ENCODE measurements around the gene RIPK1. TPM values are rescaled to one million over a fixed set of nuclear protein-coding genes. Genes with fewer than 3 reads are reported as not detected.

Gene RIPK1
- total and polyA plus RNA-seq, 2 donors (not counting 3 experiments of a cell fraction or from before 2014, with no cell fraction given), result 11.2 to 20.6 TPM

DNA sequence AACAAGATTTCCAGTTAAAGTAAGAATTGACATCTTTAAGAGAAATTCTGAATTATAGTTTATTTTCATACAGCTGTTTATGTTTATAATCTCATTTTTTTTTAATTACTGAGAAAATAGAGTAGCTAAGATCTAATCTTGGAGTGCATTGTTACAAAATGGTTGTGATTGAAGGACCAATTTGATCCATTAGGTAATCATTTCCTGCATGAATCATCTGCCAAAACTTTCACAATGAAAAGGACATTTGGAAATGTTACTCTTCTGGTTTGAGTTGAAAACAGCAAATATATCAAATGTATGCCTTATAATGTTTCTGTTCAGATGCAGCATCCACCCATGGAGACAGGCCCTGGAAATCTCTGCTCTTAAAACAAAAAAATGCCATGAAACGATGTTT, 70.0 kb downstream of the RIPK1 start:
- no TSS peak for BruUV-seq (replicated peaks)
- Histone ChIP-seq H3K4me1 (ENCODE audit: control insufficient read depth, extremely low read depth, insufficient read depth, low read length) (peaks cover 13% of the 10 kb centered on the region), H3K9me1 (replicated peaks; ENCODE audit: control insufficient read depth, extremely low read depth, insufficient read depth, low read length) (no peaks in the 10 kb centered on the region), H3K27me3 (ENCODE audit: control insufficient read depth in 2 of 2, insufficient read depth in 2 of 2, low read length in 2 of 2) (no peaks in the 10 kb centered on the region), H3K4me2 (ENCODE audit: insufficient read depth, low read length) (peak overlapping the region; percentile 34), H3K4me3 (replicated peaks in 1 of 3; ENCODE audit: insufficient read depth in 1 of 3, low read depth in 1 of 3, low read length in 3 of 3) (no peak overlapping the region), H3K79me2 (ENCODE audit: control insufficient read depth, insufficient read depth, low read length) (no peaks in the 10 kb centered on the region), H2AFZ (ENCODE audit: low read depth, low read length) (no peak overlapping the region), H3K36me3 (ENCODE audit: control insufficient read depth in 2 of 2, extremely low read depth in 1 of 2, insufficient read depth in 2 of 2, low read length in 2 of 2) (no peaks in the 10 kb centered on the region), H3K9me3 (replicated peaks; ENCODE audit: control insufficient read depth, insufficient read depth, low read length) (no peaks in the 10 kb centered on the region), H4K20me1 (replicated peaks; ENCODE audit: control insufficient read depth, extremely low read depth, insufficient read depth, low read length) (no peaks in the 10 kb centered on the region), H3K27ac (ENCODE audit: insufficient read depth, low read depth, low read length) (peak overlapping the region; percentile 72), H3K9ac (replicated peaks; ENCODE audit: extremely low read depth, insufficient read depth, low read length) (peak overlapping the region; percentile 22)
- peak; percentile 98 for FAIRE-seq
- intact Hi-C loops (cut with micrococcal nuclease), result no loop called here
- DNase-seq (ENCODE audit: low read depth, low spot score), result peak; percentile 58
- TF ChIP-seq FOS (IDR thresholded peaks at IDR 0.05; ENCODE audit: borderline replicate concordance, insufficient read depth, low read length) (peak; percentile 76), JUN (IDR thresholded peaks at IDR 0.05; ENCODE audit: borderline replicate concordance, insufficient read depth, insufficient read length, low read depth) (peak; percentile 95), GATA2 (IDR thresholded peaks at IDR 0.05; ENCODE audit: insufficient read depth, insufficient read length, low read depth, low read length) (peak; percentile 25)
- TF ChIP-seq, protein P1, sequence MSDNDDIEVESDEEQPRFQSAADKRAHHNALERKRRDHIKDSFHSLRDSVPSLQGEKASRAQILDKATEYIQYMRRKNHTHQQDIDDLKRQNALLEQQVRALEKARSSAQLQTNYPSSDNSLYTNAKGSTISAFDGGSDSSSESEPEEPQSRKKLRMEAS (IDR thresholded peaks at IDR 0.05; ENCODE audit: insufficient read depth, insufficient read length), result no peak
- dilution Hi-C loops (cut with MboI; ENCODE audit: extremely low pct_ligation_motif_present, low sequenced_read_pairs), result no loop called here
- ChIA-PET CTCF (interaction anchor here (0.7 to 3.0 kb wide), 3 partner anchors 10 to 113 kb away, joined by 3 to 19 read pairs (median 4); no protein-coding TSS in a partner anchor), POLR2A (no interaction called here)

DNA sequence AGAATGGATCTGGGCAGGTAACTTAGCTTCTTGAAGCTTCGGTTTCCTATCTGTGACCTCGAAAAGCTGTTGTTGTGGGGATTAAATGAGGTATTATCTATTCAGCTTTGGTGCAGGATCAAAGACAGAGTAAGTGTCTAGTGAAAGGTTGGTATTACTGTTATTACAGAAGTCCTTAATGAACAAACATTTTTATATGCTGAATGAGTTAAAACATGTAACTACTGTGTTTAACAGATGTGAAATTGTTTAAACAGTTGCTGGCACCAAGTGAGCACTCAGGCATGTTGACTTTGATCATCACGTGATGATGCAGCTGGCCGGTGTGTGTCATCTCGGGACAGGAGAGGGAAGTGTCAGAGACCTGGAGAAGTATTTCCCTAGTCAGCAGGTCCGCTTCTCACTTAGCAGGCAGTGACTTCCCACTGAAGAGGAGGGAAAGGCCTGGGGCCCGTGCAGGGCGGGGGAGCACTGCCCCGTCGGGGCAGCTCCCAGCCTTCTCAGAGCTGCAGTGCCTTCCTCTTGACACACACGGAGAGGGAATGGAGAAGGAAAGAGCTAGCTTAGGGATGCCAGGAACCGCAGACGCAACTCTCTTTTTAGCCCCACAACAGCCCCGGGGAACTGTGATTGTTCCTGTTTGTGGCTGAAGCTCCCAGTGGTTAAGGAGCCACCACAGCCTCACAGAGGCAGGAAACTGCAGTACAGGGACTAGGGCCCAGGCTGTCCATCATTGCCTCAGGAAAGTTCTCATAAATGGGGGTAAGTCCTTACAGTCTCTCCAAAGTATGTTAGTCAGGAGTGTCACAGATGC, 71.0 kb downstream of the RIPK1 start:
- no peak for TF ChIP-seq POLR2A (IDR thresholded peaks at IDR 0.05; ENCODE audit: low read depth, low read length)
- no peak for TF ChIP-seq FOS (IDR thresholded peaks at IDR 0.05; ENCODE audit: borderline replicate concordance, insufficient read depth, low read length)
- TF ChIP-seq, protein P1 (IDR thresholded peaks at IDR 0.05; ENCODE audit: insufficient read depth, insufficient read length), result no peak
- H3K79me2 ChIP-seq (ENCODE audit: control insufficient read depth, insufficient read depth, low read length), result no peaks in the 10 kb centered on the region
- no peaks in the 10 kb centered on the region for H3K27me3 ChIP-seq (ENCODE audit: control insufficient read depth in 2 of 2, insufficient read depth in 2 of 2, low read length in 2 of 2)
- H4K20me1 ChIP-seq (replicated peaks; ENCODE audit: control insufficient read depth, extremely low read depth, insufficient read depth, low read length), result no peaks in the 10 kb centered on the region
- no peaks in the 10 kb centered on the region for H3K9me1 ChIP-seq (replicated peaks; ENCODE audit: control insufficient read depth, extremely low read depth, insufficient read depth, low read length)
- ChIA-PET CTCF (interaction anchor here (0.7 to 3.0 kb wide), 2 partner anchors 112 to 115 kb away, joined by 3 to 19 read pairs; no protein-coding TSS in a partner anchor), POLR2A (interaction anchor here (0.9 kb wide), 1 partner anchor 18 kb away, joined by 3 read pairs; the partner anchor contains the start of gene TUBB2A)
- intact Hi-C loops (cut with micrococcal nuclease), result no loop called here
- no peak overlapping the region for H3K9ac ChIP-seq (replicated peaks; ENCODE audit: extremely low read depth, insufficient read depth, low read length)
- H2AFZ ChIP-seq (ENCODE audit: low read depth, low read length), result no peak overlapping the region
- no TSS peak for BruUV-seq (replicated peaks)
- DNase-seq (ENCODE audit: low read depth, low spot score), result no peak
- peak; percentile 58 for FAIRE-seq
- H3K27ac ChIP-seq (ENCODE audit: insufficient read depth, low read depth, low read length), result peak overlapping the region; percentile 72
- peaks cover 0 to 3% of the 10 kb centered on the region in 2 experiments for H3K36me3 ChIP-seq (ENCODE audit: control insufficient read depth in 2 of 2, extremely low read depth in 1 of 2, insufficient read depth in 2 of 2, low read length in 2 of 2)
- peaks cover 13% of the 10 kb centered on the region for H3K4me1 ChIP-seq (ENCODE audit: control insufficient read depth, extremely low read depth, insufficient read depth, low read length)
- no peak overlapping the region for H3K4me2 ChIP-seq (ENCODE audit: insufficient read depth, low read length)
- dilution Hi-C loops (cut with MboI; ENCODE audit: extremely low pct_ligation_motif_present, low sequenced_read_pairs), result no loop called here
- no peaks in the 10 kb centered on the region for H3K9me3 ChIP-seq (replicated peaks; ENCODE audit: control insufficient read depth, insufficient read depth, low read length)
- no peak overlapping the region for H3K4me3 ChIP-seq (replicated peaks in 1 of 3; ENCODE audit: insufficient read depth in 1 of 3, low read depth in 1 of 3, low read length in 3 of 3)
